ENCODE data around the gene AGAP1. TPM values are rescaled to one million over a fixed set of nuclear protein-coding genes. Genes with fewer than 3 reads are reported as not detected.

Gene AGAP1
- total and polyA plus RNA-seq, 2 donors (not counting 3 experiments of a cell fraction or from before 2014, with no cell fraction given) = 10.2 to 20.9 TPM

DNA sequence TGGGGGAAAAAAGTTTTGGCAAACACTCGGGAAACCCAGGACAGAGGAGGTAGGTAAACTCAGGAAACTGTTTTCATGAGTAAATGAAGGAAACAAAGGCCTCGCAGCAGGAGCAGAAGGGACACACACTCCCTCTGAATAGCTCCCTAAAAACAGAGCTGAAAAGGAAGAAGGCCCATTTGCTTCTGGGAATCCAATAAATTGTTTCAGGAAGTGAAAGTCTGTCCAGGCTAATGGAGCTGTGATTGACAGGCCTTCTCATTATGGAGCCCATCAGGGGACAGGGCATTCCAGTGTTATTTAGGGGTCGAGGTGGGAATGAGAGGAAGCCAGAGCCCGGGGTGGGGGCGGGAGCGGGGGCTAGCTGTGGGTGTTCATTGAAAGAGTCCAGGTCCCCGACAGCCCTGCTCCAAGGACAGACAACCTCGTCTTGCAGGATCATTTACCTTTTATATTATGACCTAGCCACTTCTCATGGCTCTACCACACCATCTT, 593.2 kb downstream of the AGAP1 start:
- no peak overlapping the region for H3K27ac ChIP-seq (ENCODE audit: insufficient read depth, low read depth, low read length)
- no peak for FAIRE-seq
- dilution Hi-C loops (cut with MboI; ENCODE audit: extremely low pct_ligation_motif_present, low sequenced_read_pairs) = no loop called here

DNA sequence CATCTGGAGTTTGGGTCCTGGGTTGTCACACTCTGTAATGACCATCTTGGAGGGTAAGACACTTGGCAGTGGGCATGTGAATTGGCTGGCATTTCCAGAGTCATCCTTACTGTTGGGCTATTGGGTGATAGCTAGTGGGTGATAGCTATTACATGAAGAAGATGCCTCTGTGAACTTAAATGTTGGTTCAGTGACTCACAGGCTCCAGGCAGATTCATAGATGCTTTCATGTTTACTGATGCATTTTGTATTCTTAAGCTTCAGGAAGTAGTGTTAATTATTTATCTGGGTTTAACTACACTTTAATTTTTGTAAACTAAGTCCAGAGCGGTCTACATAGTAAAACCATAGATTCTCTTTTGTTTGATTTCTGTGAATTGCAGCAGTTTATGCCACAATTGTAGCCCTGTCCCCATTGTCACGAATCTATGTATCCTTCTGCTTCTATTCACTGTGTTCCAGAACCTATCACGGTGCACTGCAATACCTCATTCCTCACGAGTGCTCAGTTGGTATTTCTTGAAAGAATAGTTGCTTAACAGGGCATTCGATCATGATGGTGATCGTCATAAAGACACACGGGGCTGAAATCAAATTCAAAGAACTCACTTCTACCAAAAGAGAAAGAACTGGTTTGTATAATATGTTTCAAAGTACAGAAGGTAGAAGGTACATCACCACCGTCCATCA, 594.7 kb downstream of the AGAP1 start:
- Histone ChIP-seq H3K4me1 (ENCODE audit: control insufficient read depth, extremely low read depth, insufficient read depth, low read length) (no peaks in the 10 kb centered on the region), H3K9ac (replicated peaks; ENCODE audit: extremely low read depth, insufficient read depth, low read length) (no peak overlapping the region), H3K9me1 (replicated peaks; ENCODE audit: control insufficient read depth, extremely low read depth, insufficient read depth, low read length) (no peaks in the 10 kb centered on the region), H3K4me3 (replicated peaks in 1 of 3; ENCODE audit: insufficient read depth in 1 of 3, low read depth in 1 of 3, low read length in 3 of 3) (no peak overlapping the region), H4K20me1 (replicated peaks; ENCODE audit: control insufficient read depth, extremely low read depth, insufficient read depth, low read length) (no peaks in the 10 kb centered on the region), H3K9me3 (replicated peaks; ENCODE audit: control insufficient read depth, insufficient read depth, low read length) (no peaks in the 10 kb centered on the region), H2AFZ (ENCODE audit: low read depth, low read length) (no peak overlapping the region), H3K79me2 (ENCODE audit: control insufficient read depth, insufficient read depth, low read length) (no peaks in the 10 kb centered on the region), H3K27me3 (ENCODE audit: control insufficient read depth in 2 of 2, insufficient read depth in 2 of 2, low read length in 2 of 2) (no peaks in the 10 kb centered on the region), H3K36me3 (ENCODE audit: control insufficient read depth in 2 of 2, extremely low read depth in 1 of 2, insufficient read depth in 2 of 2, low read length in 2 of 2) (no peaks in the 10 kb centered on the region), H3K27ac (ENCODE audit: insufficient read depth, low read depth, low read length) (no peak overlapping the region), H3K4me2 (ENCODE audit: insufficient read depth, low read length) (no peak overlapping the region)
- ChIA-PET POLR2A (no interaction called here), CTCF (no interaction called here)
- no peak for DNase-seq (ENCODE audit: low read depth, low spot score)
- no TSS peak for BruUV-seq (replicated peaks)
- FAIRE-seq = no peak
- TF ChIP-seq POLR2AphosphoS5 (IDR thresholded peaks at IDR 0.05; ENCODE audit: insufficient read depth, low read depth, low read length) (no peak), EZH2 (IDR thresholded peaks at IDR 0.05; ENCODE audit: borderline replicate concordance, low read depth, low read length, severe bottlenecking) (no peak), JUN (IDR thresholded peaks at IDR 0.05; ENCODE audit: borderline replicate concordance, insufficient read depth, insufficient read length, low read depth) (no peak), GATA2 (IDR thresholded peaks at IDR 0.05; ENCODE audit: insufficient read depth, insufficient read length, low read depth, low read length) (no peak), POLR2A (IDR thresholded peaks at IDR 0.05; ENCODE audit: low read depth, low read length) (no peak), FOS (IDR thresholded peaks at IDR 0.05; ENCODE audit: borderline replicate concordance, insufficient read depth, low read length) (no peak), MYC (IDR thresholded peaks at IDR 0.05; ENCODE audit: low read depth, low read length) (no peak)
- TF ChIP-seq, protein P1, sequence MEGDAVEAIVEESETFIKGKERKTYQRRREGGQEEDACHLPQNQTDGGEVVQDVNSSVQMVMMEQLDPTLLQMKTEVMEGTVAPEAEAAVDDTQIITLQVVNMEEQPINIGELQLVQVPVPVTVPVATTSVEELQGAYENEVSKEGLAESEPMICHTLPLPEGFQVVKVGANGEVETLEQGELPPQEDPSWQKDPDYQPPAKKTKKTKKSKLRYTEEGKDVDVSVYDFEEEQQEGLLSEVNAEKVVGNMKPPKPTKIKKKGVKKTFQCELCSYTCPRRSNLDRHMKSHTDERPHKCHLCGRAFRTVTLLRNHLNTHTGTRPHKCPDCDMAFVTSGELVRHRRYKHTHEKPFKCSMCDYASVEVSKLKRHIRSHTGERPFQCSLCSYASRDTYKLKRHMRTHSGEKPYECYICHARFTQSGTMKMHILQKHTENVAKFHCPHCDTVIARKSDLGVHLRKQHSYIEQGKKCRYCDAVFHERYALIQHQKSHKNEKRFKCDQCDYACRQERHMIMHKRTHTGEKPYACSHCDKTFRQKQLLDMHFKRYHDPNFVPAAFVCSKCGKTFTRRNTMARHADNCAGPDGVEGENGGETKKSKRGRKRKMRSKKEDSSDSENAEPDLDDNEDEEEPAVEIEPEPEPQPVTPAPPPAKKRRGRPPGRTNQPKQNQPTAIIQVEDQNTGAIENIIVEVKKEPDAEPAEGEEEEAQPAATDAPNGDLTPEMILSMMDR (IDR thresholded peaks at IDR 0.05; ENCODE audit: extremely low read depth in 1 of 2, insufficient read depth in 1 of 2, low read depth in 1 of 2, low read length in 2 of 2) = no peak
- intact Hi-C loops (cut with micrococcal nuclease) (no loop called here), dilution Hi-C loops (cut with MboI; ENCODE audit: extremely low pct_ligation_motif_present, low sequenced_read_pairs) (no loop called here)

More for the DNA sequence above, 593.2 kb downstream of the AGAP1 start:
- POLR2A ChIA-PET = no interaction called here
- BruUV-seq (replicated peaks) = no TSS peak
- H3K4me1 ChIP-seq (ENCODE audit: control insufficient read depth, extremely low read depth, insufficient read depth, low read length) = peaks cover 1% of the 10 kb centered on the region
- no peaks in the 10 kb centered on the region for H3K9me1 ChIP-seq (replicated peaks; ENCODE audit: control insufficient read depth, extremely low read depth, insufficient read depth, low read length)
- no peaks in the 10 kb centered on the region for H3K36me3 ChIP-seq (ENCODE audit: control insufficient read depth in 2 of 2, extremely low read depth in 1 of 2, insufficient read depth in 2 of 2, low read length in 2 of 2)
- no peak for TF ChIP-seq GATA2 (IDR thresholded peaks at IDR 0.05; ENCODE audit: insufficient read depth, insufficient read length, low read depth, low read length)
- no peak for TF ChIP-seq POLR2AphosphoS5 (IDR thresholded peaks at IDR 0.05; ENCODE audit: insufficient read depth, low read depth, low read length)
- TF ChIP-seq MYC (IDR thresholded peaks at IDR 0.05; ENCODE audit: low read depth, low read length) = no peak
- no peak for TF ChIP-seq EZH2 (IDR thresholded peaks at IDR 0.05; ENCODE audit: borderline replicate concordance, low read depth, low read length, severe bottlenecking)
- no peak for TF ChIP-seq POLR2A (IDR thresholded peaks at IDR 0.05; ENCODE audit: low read depth, low read length)
- no peak for DNase-seq (ENCODE audit: low read depth, low spot score)
- no peaks in the 10 kb centered on the region for H3K27me3 ChIP-seq (ENCODE audit: control insufficient read depth in 2 of 2, insufficient read depth in 2 of 2, low read length in 2 of 2)
- CTCF ChIA-PET = interaction anchor here (0.6 kb wide), 1 partner anchor 308 kb away, joined by 3 read pairs; no protein-coding TSS in a partner anchor
- H3K4me2 ChIP-seq (ENCODE audit: insufficient read depth, low read length) = no peak overlapping the region
- H4K20me1 ChIP-seq (replicated peaks; ENCODE audit: control insufficient read depth, extremely low read depth, insufficient read depth, low read length) = no peaks in the 10 kb centered on the region
- intact Hi-C loops (cut with micrococcal nuclease) = no loop called here
- no peak overlapping the region for H2AFZ ChIP-seq (ENCODE audit: low read depth, low read length)
- H3K9me3 ChIP-seq (replicated peaks; ENCODE audit: control insufficient read depth, insufficient read depth, low read length) = no peaks in the 10 kb centered on the region
- H3K79me2 ChIP-seq (ENCODE audit: control insufficient read depth, insufficient read depth, low read length) = no peaks in the 10 kb centered on the region
- no peak overlapping the region for H3K4me3 ChIP-seq (replicated peaks in 1 of 3; ENCODE audit: insufficient read depth in 1 of 3, low read depth in 1 of 3, low read length in 3 of 3)
- no peak overlapping the region for H3K9ac ChIP-seq (replicated peaks; ENCODE audit: extremely low read depth, insufficient read depth, low read length)

All from endothelial cell of umbilical vein (primary cell).